ENCODE data around the gene APBB2.

The APBB2 gene

GRCh38 chr4:41121906-41122305 lies 92.4 kb downstream of the APBB2 start:
- Histone ChIP-seq H3K4me3 (ENCODE audit: low read depth, low read length) (no peak overlapping the region), H3K4me1 (ENCODE audit: control insufficient read depth, insufficient read depth, low read length) (peaks cover 34% of the 10 kb centered on the region), H3K36me3 (ENCODE audit: control insufficient read depth, insufficient read depth, low read length) (peaks cover 3% of the 10 kb centered on the region; the same call in 1 of the 2 replicates), H3K27me3 (ENCODE audit: control insufficient read depth, insufficient read depth, low read length) (no peaks in the 10 kb centered on the region), H3K27ac (ENCODE audit: low read depth, low read length) (no peak overlapping the region), H3K9me3 (ENCODE audit: control insufficient read depth, insufficient read depth, low read depth, low read length) (no peaks in the 10 kb centered on the region), H3K9ac (ENCODE audit: low read length) (no peak overlapping the region)

GRCh38 chr4:41120297-41121217 lies 93.8 kb downstream of the APBB2 start:
- H3K4me3 ChIP-seq (ENCODE audit: low read depth, low read length): no peak overlapping the region
- no peak overlapping the region for H3K9ac ChIP-seq (ENCODE audit: low read length)
- H3K36me3 ChIP-seq (ENCODE audit: control insufficient read depth, insufficient read depth, low read length): peaks cover 3% of the 10 kb centered on the region; the same call in 1 of the 2 replicates
- no peaks in the 10 kb centered on the region for H3K27me3 ChIP-seq (ENCODE audit: control insufficient read depth, insufficient read depth, low read length)
- peaks cover 30% of the 10 kb centered on the region for H3K4me1 ChIP-seq (ENCODE audit: control insufficient read depth, insufficient read depth, low read length)
- H3K27ac ChIP-seq (ENCODE audit: low read depth, low read length): no peak overlapping the region
- no peaks in the 10 kb centered on the region for H3K9me3 ChIP-seq (ENCODE audit: control insufficient read depth, insufficient read depth, low read depth, low read length)

GRCh38 chr4:41119867-41120295 lies 94.5 kb downstream of the APBB2 start:
- Histone ChIP-seq H3K4me1 (ENCODE audit: control insufficient read depth, insufficient read depth, low read length) (peaks cover 24% of the 10 kb centered on the region), H3K9ac (ENCODE audit: low read length) (no peak overlapping the region), H3K9me3 (ENCODE audit: control insufficient read depth, insufficient read depth, low read depth, low read length) (no peaks in the 10 kb centered on the region), H3K27me3 (ENCODE audit: control insufficient read depth, insufficient read depth, low read length) (no peaks in the 10 kb centered on the region), H3K36me3 (ENCODE audit: control insufficient read depth, insufficient read depth, low read length) (peaks cover 3% of the 10 kb centered on the region; the same call in 1 of the 2 replicates), H3K27ac (ENCODE audit: low read depth, low read length) (no peak overlapping the region), H3K4me3 (ENCODE audit: low read depth, low read length) (no peak overlapping the region)

- no peaks in the 10 kb centered on the region for H3K27me3 ChIP-seq (ENCODE audit: control insufficient read depth, insufficient read depth, low read length)
- H3K4me1 ChIP-seq (ENCODE audit: control insufficient read depth, insufficient read depth, low read length): no peaks in the 10 kb centered on the region
- H3K27ac ChIP-seq (ENCODE audit: low read depth, low read length): no peak overlapping the region
- H3K4me3 ChIP-seq (ENCODE audit: low read depth, low read length): no peak overlapping the region
- H3K9me3 ChIP-seq (ENCODE audit: control insufficient read depth, insufficient read depth, low read depth, low read length): peaks cover 10% of the 10 kb centered on the region
- no peak overlapping the region for H3K9ac ChIP-seq (ENCODE audit: low read length)
- no peaks in the 10 kb centered on the region for H3K36me3 ChIP-seq (ENCODE audit: control insufficient read depth, insufficient read depth, low read length)
These were observed 102.6 kb downstream of the APBB2 start for GRCh38 chr4:41111791-41112190.

DNA sequence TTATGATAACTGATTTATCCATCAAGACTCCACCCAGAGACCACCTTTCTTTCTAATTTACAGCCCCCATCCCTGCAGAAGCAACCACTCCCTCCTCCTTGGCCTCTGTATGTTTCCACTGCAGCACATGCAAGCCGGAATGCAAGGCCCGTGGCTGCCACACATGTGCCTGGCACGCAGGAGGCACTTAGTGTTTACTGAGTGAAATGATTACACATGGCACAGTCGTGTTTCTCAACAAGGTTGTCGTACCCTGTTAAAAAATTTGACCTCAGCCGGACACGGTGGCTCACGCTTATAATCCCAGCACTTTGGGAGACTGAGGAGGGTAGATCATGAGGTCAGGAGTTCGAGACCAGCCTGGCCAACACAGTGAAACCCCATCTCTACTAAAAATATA lies 104.3 kb downstream of the APBB2 start:
- no peaks in the 10 kb centered on the region for H3K36me3 ChIP-seq (ENCODE audit: control insufficient read depth, insufficient read depth, low read length)
- H3K27ac ChIP-seq (ENCODE audit: low read depth, low read length): no peak overlapping the region
- no peak overlapping the region for H3K9ac ChIP-seq (ENCODE audit: low read length)
- no peak overlapping the region for H3K4me3 ChIP-seq (ENCODE audit: low read depth, low read length)
- H3K9me3 ChIP-seq (ENCODE audit: control insufficient read depth, insufficient read depth, low read depth, low read length): peaks cover 10% of the 10 kb centered on the region
- no peaks in the 10 kb centered on the region for H3K4me1 ChIP-seq (ENCODE audit: control insufficient read depth, insufficient read depth, low read length)
- no peaks in the 10 kb centered on the region for H3K27me3 ChIP-seq (ENCODE audit: control insufficient read depth, insufficient read depth, low read length)

- Histone ChIP-seq H3K27ac (ENCODE audit: low read depth, low read length) (no peak overlapping the region), H3K9ac (ENCODE audit: low read length) (no peak overlapping the region), H3K4me1 (ENCODE audit: control insufficient read depth, insufficient read depth, low read length) (no peaks in the 10 kb centered on the region), H3K4me3 (ENCODE audit: low read depth, low read length) (no peak overlapping the region), H3K36me3 (ENCODE audit: control insufficient read depth, insufficient read depth, low read length) (no peaks in the 10 kb centered on the region), H3K9me3 (ENCODE audit: control insufficient read depth, insufficient read depth, low read depth, low read length) (peaks cover 10% of the 10 kb centered on the region), H3K27me3 (ENCODE audit: control insufficient read depth, insufficient read depth, low read length) (no peaks in the 10 kb centered on the region)
These were observed 105.9 kb downstream of the APBB2 start for GRCh38 chr4:41108481-41108880.

- Histone ChIP-seq H3K4me3 (ENCODE audit: low read depth, low read length) (no peak overlapping the region), H3K9ac (ENCODE audit: low read length) (no peak overlapping the region), H3K36me3 (ENCODE audit: control insufficient read depth, insufficient read depth, low read length) (no peaks in the 10 kb centered on the region), H3K27me3 (ENCODE audit: control insufficient read depth, insufficient read depth, low read length) (no peaks in the 10 kb centered on the region), H3K9me3 (ENCODE audit: control insufficient read depth, insufficient read depth, low read depth, low read length) (peaks cover 10% of the 10 kb centered on the region), H3K27ac (ENCODE audit: low read depth, low read length) (no peak overlapping the region), H3K4me1 (ENCODE audit: control insufficient read depth, insufficient read depth, low read length) (no peaks in the 10 kb centered on the region)
These were observed 107.5 kb downstream of the APBB2 start for GRCh38 chr4:41106694-41107419.

- no peak overlapping the region for H3K27ac ChIP-seq (ENCODE audit: low read depth, low read length)
- H3K9me3 ChIP-seq (ENCODE audit: control insufficient read depth, insufficient read depth, low read depth, low read length): peaks cover 6% of the 10 kb centered on the region
- H3K4me3 ChIP-seq (ENCODE audit: low read depth, low read length): no peak overlapping the region
- no peak overlapping the region for H3K9ac ChIP-seq (ENCODE audit: low read length)
- H3K36me3 ChIP-seq (ENCODE audit: control insufficient read depth, insufficient read depth, low read length): no peaks in the 10 kb centered on the region
- H3K4me1 ChIP-seq (ENCODE audit: control insufficient read depth, insufficient read depth, low read length): no peaks in the 10 kb centered on the region
- no peaks in the 10 kb centered on the region for H3K27me3 ChIP-seq (ENCODE audit: control insufficient read depth, insufficient read depth, low read length)
These were observed 108.3 kb downstream of the APBB2 start for GRCh38 chr4:41106081-41106480.

GRCh38 chr4:41104155-41104554 lies 110.2 kb downstream of the APBB2 start:
- Histone ChIP-seq H3K4me1 (ENCODE audit: control insufficient read depth, insufficient read depth, low read length) (no peaks in the 10 kb centered on the region), H3K4me3 (ENCODE audit: low read depth, low read length) (no peak overlapping the region), H3K27me3 (ENCODE audit: control insufficient read depth, insufficient read depth, low read length) (no peaks in the 10 kb centered on the region), H3K9ac (ENCODE audit: low read length) (no peak overlapping the region), H3K9me3 (ENCODE audit: control insufficient read depth, insufficient read depth, low read depth, low read length) (no peaks in the 10 kb centered on the region), H3K36me3 (ENCODE audit: control insufficient read depth, insufficient read depth, low read length) (no peaks in the 10 kb centered on the region), H3K27ac (ENCODE audit: low read depth, low read length) (no peak overlapping the region)

- Histone ChIP-seq H3K36me3 (ENCODE audit: control insufficient read depth, insufficient read depth, low read length) (no peaks in the 10 kb centered on the region), H3K27ac (ENCODE audit: low read depth, low read length) (no peak overlapping the region)
These were observed 110.7 kb downstream of the APBB2 start for GRCh38 chr4:41103657-41104056.

More at GRCh38 chr4:41103657-41104056, 110.7 kb downstream of the APBB2 start:
- H3K4me3 ChIP-seq (ENCODE audit: low read depth, low read length): no peak overlapping the region
- no peak overlapping the region for H3K9ac ChIP-seq (ENCODE audit: low read length)
- H3K4me1 ChIP-seq (ENCODE audit: control insufficient read depth, insufficient read depth, low read length): 0 out of 2 replicates have a peak, but pooled peaks cover under 1% of the 10 kb centered on the region
- H3K27me3 ChIP-seq (ENCODE audit: control insufficient read depth, insufficient read depth, low read length): no peaks in the 10 kb centered on the region
- H3K9me3 ChIP-seq (ENCODE audit: control insufficient read depth, insufficient read depth, low read depth, low read length): no peaks in the 10 kb centered on the region
